ENCODE results near the gene MAP4K2. TPM values are rescaled to one million over a fixed set of nuclear protein-coding genes. Genes with fewer than 3 reads are reported as not detected.
A peak's percentile ranks its signal among the peaks of the same experiment; 100 is the strongest.

The MAP4K2 gene
- polyA plus RNA-seq, 4 donors = 9.2 to 13.6 (median 9.9) TPM

- 59 to 82% (median 73%) methylated on average over 24 to 29 of the region's 29 CpGs for WGBS, 3 donors
- H3K4me3 ChIP-seq (ENCODE audit: low read depth in 1 of 3, low read length in 3 of 3) = no peak overlapping the region
- H3K9me3 ChIP-seq (ENCODE audit: control insufficient read depth in 2 of 2, insufficient read depth in 1 of 2, low read depth in 1 of 2, low read length in 1 of 2) = no peaks in the 10 kb centered on the region
- peak in 1 of 2 donors; percentile 76 for DNase-seq
- H3K27me3 ChIP-seq (ENCODE audit: control insufficient read depth in 3 of 3, insufficient read depth in 3 of 3, low read length in 3 of 3) = no peaks in the 10 kb centered on the region
- no peaks in the 10 kb centered on the region for H3K4me1 ChIP-seq (ENCODE audit: control insufficient read depth in 3 of 3, insufficient read depth in 2 of 3, low read depth in 1 of 3, low read length in 2 of 3)
- H3K36me3 ChIP-seq (ENCODE audit: control insufficient read depth in 3 of 3, insufficient read depth in 2 of 3, low read depth in 1 of 3, low read length in 3 of 3) = peaks cover 0 to 94% (median 30%) of the 10 kb centered on the region in 3 donors
- H3K27ac ChIP-seq (ENCODE audit: low read depth in 1 of 3, low read length in 2 of 3) = peak overlapping the region in 1 of 3 donors; percentile 43
- no peak for FAIRE-seq
These were observed 32.0 kb upstream of the MAP4K2 start for GRCh38 chr11:64834723-64835615.

GRCh38 chr11:64834031-64834722 is 31.2 kb upstream of the MAP4K2 start:
- Histone ChIP-seq H3K27me3 (ENCODE audit: control insufficient read depth in 3 of 3, insufficient read depth in 3 of 3, low read length in 3 of 3) (no peaks in the 10 kb centered on the region), H3K36me3 (ENCODE audit: control insufficient read depth in 3 of 3, insufficient read depth in 2 of 3, low read depth in 1 of 3, low read length in 3 of 3) (peaks cover 0 to 94% (median 27%) of the 10 kb centered on the region in 3 donors), H3K4me3 (ENCODE audit: low read depth in 1 of 3, low read length in 3 of 3) (no peak overlapping the region), H3K4me1 (ENCODE audit: control insufficient read depth in 3 of 3, insufficient read depth in 2 of 3, low read depth in 1 of 3, low read length in 2 of 3) (no peaks in the 10 kb centered on the region), H3K9me3 (ENCODE audit: control insufficient read depth in 2 of 2, insufficient read depth in 1 of 2, low read depth in 1 of 2, low read length in 1 of 2) (no peaks in the 10 kb centered on the region), H3K27ac (ENCODE audit: low read depth in 1 of 3, low read length in 2 of 3) (no peak overlapping the region)
- FAIRE-seq (no peak), DNase-seq (no peak)
- WGBS, 3 donors = 92 to 95% (median 95%) methylated on average over 17 to 25 of the region's 25 CpGs

DNA sequence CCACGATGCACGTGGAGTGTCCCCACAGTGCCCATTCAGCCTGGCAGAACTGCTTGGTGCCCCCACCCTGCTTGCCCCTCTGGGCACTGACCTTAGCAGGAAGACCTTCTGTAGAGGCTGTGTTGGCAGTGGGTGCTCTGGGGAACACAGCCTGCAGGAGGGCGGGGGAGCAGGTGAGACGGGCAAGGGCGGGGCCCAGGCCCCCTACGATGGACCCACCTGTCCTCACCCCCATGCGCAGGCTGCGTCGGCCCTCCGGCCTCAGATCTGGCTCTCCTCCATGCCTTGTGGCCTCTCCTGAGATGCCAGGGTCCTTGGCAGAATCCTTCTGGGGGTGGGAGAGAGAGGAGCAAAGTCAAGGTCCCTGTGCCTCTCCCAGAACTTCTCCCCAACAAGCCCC is 30.5 kb upstream of the MAP4K2 start:
- Histone ChIP-seq H3K27me3 (ENCODE audit: control insufficient read depth in 3 of 3, insufficient read depth in 3 of 3, low read length in 3 of 3) (no peaks in the 10 kb centered on the region), H3K4me1 (ENCODE audit: control insufficient read depth in 3 of 3, insufficient read depth in 2 of 3, low read depth in 1 of 3, low read length in 2 of 3) (no peaks in the 10 kb centered on the region), H3K36me3 (ENCODE audit: control insufficient read depth in 3 of 3, insufficient read depth in 2 of 3, low read depth in 1 of 3, low read length in 3 of 3) (peaks cover 0 to 92% (median 27%) of the 10 kb centered on the region in 3 donors), H3K27ac (ENCODE audit: low read depth in 1 of 3, low read length in 2 of 3) (no peak overlapping the region), H3K9me3 (ENCODE audit: control insufficient read depth in 2 of 2, insufficient read depth in 1 of 2, low read depth in 1 of 2, low read length in 1 of 2) (no peaks in the 10 kb centered on the region), H3K4me3 (ENCODE audit: low read depth in 1 of 3, low read length in 3 of 3) (no peak overlapping the region)
- DNase-seq (no peak), FAIRE-seq (no peak)
- 87 to 90% (median 89%) methylated on average over 10 of the region's 10 CpGs for WGBS, 3 donors

DNA sequence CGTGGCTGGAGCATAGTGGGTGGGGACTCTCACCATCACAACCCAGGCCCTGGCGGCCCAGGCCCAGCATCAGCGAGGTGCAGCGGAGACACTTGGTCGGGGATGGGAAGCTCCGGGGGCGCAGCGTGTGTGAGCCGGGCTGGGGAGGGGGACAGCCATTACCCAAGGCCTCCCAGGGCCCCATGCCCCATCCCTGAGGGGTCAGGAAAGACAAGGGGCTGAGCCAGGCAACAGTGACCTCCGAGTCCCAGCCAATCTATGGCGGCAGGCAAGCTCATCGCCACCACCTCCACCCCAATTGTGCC is 30.1 kb upstream of the MAP4K2 start:
- Histone ChIP-seq H3K4me3 (ENCODE audit: low read depth in 1 of 3, low read length in 3 of 3) (no peak overlapping the region), H3K27me3 (ENCODE audit: control insufficient read depth in 3 of 3, insufficient read depth in 3 of 3, low read length in 3 of 3) (no peaks in the 10 kb centered on the region), H3K27ac (ENCODE audit: low read depth in 1 of 3, low read length in 2 of 3) (no peak overlapping the region), H3K4me1 (ENCODE audit: control insufficient read depth in 3 of 3, insufficient read depth in 2 of 3, low read depth in 1 of 3, low read length in 2 of 3) (no peaks in the 10 kb centered on the region), H3K36me3 (ENCODE audit: control insufficient read depth in 3 of 3, insufficient read depth in 2 of 3, low read depth in 1 of 3, low read length in 3 of 3) (peaks cover 0 to 92% (median 27%) of the 10 kb centered on the region in 3 donors), H3K9me3 (ENCODE audit: control insufficient read depth in 2 of 2, insufficient read depth in 1 of 2, low read depth in 1 of 2, low read length in 1 of 2) (no peaks in the 10 kb centered on the region)
- DNase-seq (no peak), FAIRE-seq (no peak)
- WGBS, 3 donors = 92 to 96% (median 95%) methylated on average over 12 of the region's 12 CpGs

DNA sequence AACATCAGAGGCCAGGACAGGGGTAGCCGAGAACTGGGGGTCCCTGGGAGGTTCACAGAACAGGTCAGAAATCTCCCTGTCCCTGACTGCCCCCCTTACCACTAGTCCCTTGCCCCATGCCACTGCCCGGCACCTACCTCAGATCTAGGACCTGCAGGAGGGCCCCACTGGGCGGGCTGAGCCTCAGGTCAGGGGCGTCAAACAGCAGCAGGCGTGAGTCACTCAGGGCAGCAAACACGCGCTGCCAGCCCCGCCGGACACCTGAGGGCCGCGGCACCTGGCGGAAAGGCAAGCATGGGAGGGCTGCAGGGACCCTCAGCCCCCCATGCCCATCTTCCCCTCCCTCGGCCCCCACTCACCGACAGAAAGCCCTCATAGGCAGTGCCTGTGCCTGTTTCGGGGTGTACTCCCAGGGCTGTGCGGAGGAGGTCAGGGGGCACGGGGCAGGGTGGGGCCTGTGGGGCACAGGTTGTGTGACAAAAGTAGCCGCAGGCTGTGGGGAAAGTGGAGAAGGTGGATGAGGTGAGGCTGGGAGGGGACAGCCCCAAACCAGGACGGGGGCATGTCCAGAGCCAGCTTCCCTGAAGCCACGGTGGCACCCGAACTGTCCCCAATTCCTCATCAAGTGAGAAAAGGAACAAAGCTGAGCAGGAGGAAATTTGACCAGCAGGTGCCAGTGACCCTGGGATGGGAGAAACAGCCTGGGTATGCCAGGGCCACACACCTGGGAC is 29.6 kb upstream of the MAP4K2 start:
- no peak overlapping the region for H3K27ac ChIP-seq (ENCODE audit: low read depth in 1 of 3, low read length in 2 of 3)
- no peak overlapping the region for H3K4me3 ChIP-seq (ENCODE audit: low read depth in 1 of 3, low read length in 3 of 3)
- H3K36me3 ChIP-seq (ENCODE audit: control insufficient read depth in 3 of 3, insufficient read depth in 2 of 3, low read depth in 1 of 3, low read length in 3 of 3) = peaks cover 0 to 92% (median 27%) of the 10 kb centered on the region in 3 donors
- FAIRE-seq (no peak), DNase-seq (no peak)
- H3K27me3 ChIP-seq (ENCODE audit: control insufficient read depth in 3 of 3, insufficient read depth in 3 of 3, low read length in 3 of 3) = no peaks in the 10 kb centered on the region
- H3K4me1 ChIP-seq (ENCODE audit: control insufficient read depth in 3 of 3, insufficient read depth in 2 of 3, low read depth in 1 of 3, low read length in 2 of 3) = no peaks in the 10 kb centered on the region
- H3K9me3 ChIP-seq (ENCODE audit: control insufficient read depth in 2 of 2, insufficient read depth in 1 of 2, low read depth in 1 of 2, low read length in 1 of 2) = no peaks in the 10 kb centered on the region
- 92 to 96% (median 95%) methylated on average over 20 to 21 of the region's 21 CpGs for WGBS, 3 donors

- FAIRE-seq = no peak
- Histone ChIP-seq H3K27ac (ENCODE audit: low read depth in 1 of 3, low read length in 2 of 3) (no peak overlapping the region), H3K4me1 (ENCODE audit: control insufficient read depth in 3 of 3, insufficient read depth in 2 of 3, low read depth in 1 of 3, low read length in 2 of 3) (no peaks in the 10 kb centered on the region), H3K27me3 (ENCODE audit: control insufficient read depth in 3 of 3, insufficient read depth in 3 of 3, low read length in 3 of 3) (no peaks in the 10 kb centered on the region), H3K4me3 (ENCODE audit: low read depth in 1 of 3, low read length in 3 of 3) (no peak overlapping the region), H3K36me3 (ENCODE audit: control insufficient read depth in 3 of 3, insufficient read depth in 2 of 3, low read depth in 1 of 3, low read length in 3 of 3) (peaks cover 0 to 93% (median 35%) of the 10 kb centered on the region in 3 donors), H3K9me3 (ENCODE audit: control insufficient read depth in 2 of 2, insufficient read depth in 1 of 2, low read depth in 1 of 2, low read length in 1 of 2) (no peaks in the 10 kb centered on the region)
- DNase-seq = no peak
- 89 to 94% (median 93%) methylated on average over 22 to 24 of the region's 24 CpGs for WGBS, 3 donors
These were observed 28.4 kb upstream of the MAP4K2 start for GRCh38 chr11:64831411-64831891.

- no peak overlapping the region for H3K4me3 ChIP-seq (ENCODE audit: low read depth in 1 of 3, low read length in 3 of 3)
- H3K27ac ChIP-seq (ENCODE audit: low read depth in 1 of 3, low read length in 2 of 3) = no peak overlapping the region
- no peaks in the 10 kb centered on the region for H3K4me1 ChIP-seq (ENCODE audit: control insufficient read depth in 3 of 3, insufficient read depth in 2 of 3, low read depth in 1 of 3, low read length in 2 of 3)
- FAIRE-seq (no peak), DNase-seq (no peak)
- 89 to 91% (median 91%) methylated on average over 36 to 43 of the region's 43 CpGs for WGBS, 3 donors
- peaks cover 2 to 90% (median 33%) of the 10 kb centered on the region in 3 donors for H3K36me3 ChIP-seq (ENCODE audit: control insufficient read depth in 3 of 3, insufficient read depth in 2 of 3, low read depth in 1 of 3, low read length in 3 of 3)
- no peaks in the 10 kb centered on the region for H3K27me3 ChIP-seq (ENCODE audit: control insufficient read depth in 3 of 3, insufficient read depth in 3 of 3, low read length in 3 of 3)
- H3K9me3 ChIP-seq (ENCODE audit: control insufficient read depth in 2 of 2, insufficient read depth in 1 of 2, low read depth in 1 of 2, low read length in 1 of 2) = no peaks in the 10 kb centered on the region
These were observed 26.7 kb upstream of the MAP4K2 start for GRCh38 chr11:64829536-64830251.

DNA sequence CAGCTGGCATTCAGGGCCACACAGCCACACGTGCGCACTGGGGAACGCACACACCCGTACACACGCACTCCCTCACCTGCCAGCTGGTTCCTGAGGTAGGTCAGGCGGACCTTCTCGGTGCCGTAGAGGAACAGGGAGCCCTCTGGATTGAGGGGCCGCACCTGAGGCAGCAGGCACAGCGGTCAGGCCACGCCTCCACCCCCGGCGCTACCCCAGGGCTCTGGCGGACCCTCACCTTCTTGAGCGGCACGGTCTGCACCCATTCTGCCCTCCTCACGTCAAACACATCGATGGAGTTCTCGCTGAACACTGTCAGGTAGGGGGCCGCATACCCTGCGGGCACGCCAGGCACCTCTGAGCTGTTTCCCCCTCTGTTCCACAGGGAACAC is 24.4 kb upstream of the MAP4K2 start:
- no peak overlapping the region for H3K4me3 ChIP-seq (ENCODE audit: low read depth in 1 of 3, low read length in 3 of 3)
- H3K4me1 ChIP-seq (ENCODE audit: control insufficient read depth in 3 of 3, insufficient read depth in 2 of 3, low read depth in 1 of 3, low read length in 2 of 3) = no peaks in the 10 kb centered on the region
- WGBS, 3 donors = 93 to 97% (median 95%) methylated on average over 19 to 22 of the region's 22 CpGs
- no peak for DNase-seq
- peaks cover 2 to 78% (median 18%) of the 10 kb centered on the region in 3 donors for H3K36me3 ChIP-seq (ENCODE audit: control insufficient read depth in 3 of 3, insufficient read depth in 2 of 3, low read depth in 1 of 3, low read length in 3 of 3)
- no peaks in the 10 kb centered on the region for H3K27me3 ChIP-seq (ENCODE audit: control insufficient read depth in 3 of 3, insufficient read depth in 3 of 3, low read length in 3 of 3)
- no peak overlapping the region for H3K27ac ChIP-seq (ENCODE audit: low read depth in 1 of 3, low read length in 2 of 3)
- H3K9me3 ChIP-seq (ENCODE audit: control insufficient read depth in 2 of 2, insufficient read depth in 1 of 2, low read depth in 1 of 2, low read length in 1 of 2) = no peaks in the 10 kb centered on the region
- FAIRE-seq = no peak

Data from small intestine (tissue), 7 donors.